ENCODE results near the gene SP5. TPM values are rescaled to one million over a fixed set of nuclear protein-coding genes. Genes with fewer than 3 reads are reported as not detected.

The SP5 gene
- total RNA-seq, 1 donor from 2014 or later: 0.11 TPM

DNA sequence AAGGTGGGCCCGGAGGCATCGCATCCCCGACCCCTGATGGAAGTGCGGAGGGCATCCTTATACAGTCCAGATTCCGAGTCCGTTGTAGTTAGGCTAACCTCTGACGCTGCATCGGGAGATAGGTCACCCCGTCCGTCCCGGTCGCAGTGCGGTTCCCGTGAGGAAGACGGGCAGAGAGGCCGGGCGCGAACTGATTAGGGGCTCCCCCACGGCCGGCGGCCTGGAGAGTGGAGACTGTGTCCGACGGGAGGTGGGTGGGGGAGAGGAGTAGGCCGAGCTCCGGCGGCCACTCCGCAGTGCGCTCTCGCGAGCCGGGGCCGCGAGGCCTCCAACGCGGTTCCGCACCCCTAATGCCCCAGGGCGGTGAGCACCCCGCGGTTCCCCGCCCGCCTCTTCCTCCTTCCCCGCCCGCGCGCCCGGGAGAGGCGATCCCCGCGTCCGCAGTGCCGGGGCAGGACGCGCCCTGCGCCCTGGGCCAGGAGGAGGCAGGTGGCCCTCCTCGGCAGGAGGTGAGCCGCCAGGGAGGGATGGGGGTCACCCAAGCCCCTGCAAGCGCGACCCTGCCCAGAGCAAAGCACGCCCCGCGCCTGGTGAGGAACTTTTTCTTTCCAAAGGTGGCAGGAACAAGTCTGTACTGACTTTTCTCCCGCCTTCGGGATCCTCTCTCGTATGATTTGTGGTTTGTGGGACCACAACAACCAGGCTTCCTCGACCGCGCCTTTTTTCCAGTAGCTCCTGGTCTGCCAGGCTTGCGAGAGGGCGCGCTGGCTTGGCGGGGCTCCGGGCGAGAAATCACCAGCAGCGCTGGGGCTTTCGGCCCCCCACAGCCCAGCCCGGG, 1.4 kb upstream of the SP5 start:
- DNase-seq (ENCODE audit: low read depth): no peak
- peaks cover 77% of the 10 kb centered on the region for H3K27me3 Mint-ChIP-seq (ENCODE audit: low read depth, unreplicated experiment)
- H3K36me3 Mint-ChIP-seq (ENCODE audit: low read depth, unreplicated experiment): peaks cover 2% of the 10 kb centered on the region
- no peak overlapping the region for H3K27ac Mint-ChIP-seq (ENCODE audit: unreplicated experiment)
- H3K4me2 ChIP-seq (ENCODE audit: low read length): peak overlapping the region; percentile 87
- FAIRE-seq: no peak
- H3K27ac ChIP-seq (ENCODE audit: low read depth, low read length): no peak overlapping the region
- TF ChIP-seq, protein P1, sequence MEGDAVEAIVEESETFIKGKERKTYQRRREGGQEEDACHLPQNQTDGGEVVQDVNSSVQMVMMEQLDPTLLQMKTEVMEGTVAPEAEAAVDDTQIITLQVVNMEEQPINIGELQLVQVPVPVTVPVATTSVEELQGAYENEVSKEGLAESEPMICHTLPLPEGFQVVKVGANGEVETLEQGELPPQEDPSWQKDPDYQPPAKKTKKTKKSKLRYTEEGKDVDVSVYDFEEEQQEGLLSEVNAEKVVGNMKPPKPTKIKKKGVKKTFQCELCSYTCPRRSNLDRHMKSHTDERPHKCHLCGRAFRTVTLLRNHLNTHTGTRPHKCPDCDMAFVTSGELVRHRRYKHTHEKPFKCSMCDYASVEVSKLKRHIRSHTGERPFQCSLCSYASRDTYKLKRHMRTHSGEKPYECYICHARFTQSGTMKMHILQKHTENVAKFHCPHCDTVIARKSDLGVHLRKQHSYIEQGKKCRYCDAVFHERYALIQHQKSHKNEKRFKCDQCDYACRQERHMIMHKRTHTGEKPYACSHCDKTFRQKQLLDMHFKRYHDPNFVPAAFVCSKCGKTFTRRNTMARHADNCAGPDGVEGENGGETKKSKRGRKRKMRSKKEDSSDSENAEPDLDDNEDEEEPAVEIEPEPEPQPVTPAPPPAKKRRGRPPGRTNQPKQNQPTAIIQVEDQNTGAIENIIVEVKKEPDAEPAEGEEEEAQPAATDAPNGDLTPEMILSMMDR (IDR thresholded peaks at IDR 0.05; ENCODE audit: insufficient read depth, low read depth, low read length): no peak
- TF ChIP-seq EZH2 (IDR thresholded peaks at IDR 0.05; ENCODE audit: insufficient read depth, low read length): peak; percentile 66
- peaks cover 6% of the 10 kb centered on the region for H3K9me3 Mint-ChIP-seq (ENCODE audit: unreplicated experiment)
- no peak overlapping the region for H3K9ac ChIP-seq (ENCODE audit: low read length)
- H3K4me1 ChIP-seq (ENCODE audit: insufficient read depth, low read length): peaks cover 12% of the 10 kb centered on the region
- peaks cover 4% of the 10 kb centered on the region for H3K9me3 ChIP-seq (ENCODE audit: insufficient read depth, low read depth, low read length)
- peak overlapping the region; percentile 41 for H2AFZ ChIP-seq (ENCODE audit: low read depth, low read length)
- H3K36me3 ChIP-seq (ENCODE audit: insufficient read depth, low read length): no peaks in the 10 kb centered on the region
- no peaks in the 10 kb centered on the region for H4K20me1 ChIP-seq (ENCODE audit: insufficient read depth, low read length)
- H3K4me3 Mint-ChIP-seq (ENCODE audit: unreplicated experiment): no peak overlapping the region
- no peaks in the 10 kb centered on the region for H3K79me2 ChIP-seq (ENCODE audit: insufficient read depth, low read length)
- H3K27me3 ChIP-seq (ENCODE audit: insufficient read depth, low read length): peaks cover 85% of the 10 kb centered on the region
- H3K4me3 ChIP-seq (ENCODE audit: insufficient read depth, low read depth, low read length): peak overlapping the region; percentile 58
- H3K4me1 Mint-ChIP-seq (ENCODE audit: low read depth, unreplicated experiment): peaks cover 9% of the 10 kb centered on the region

DNA sequence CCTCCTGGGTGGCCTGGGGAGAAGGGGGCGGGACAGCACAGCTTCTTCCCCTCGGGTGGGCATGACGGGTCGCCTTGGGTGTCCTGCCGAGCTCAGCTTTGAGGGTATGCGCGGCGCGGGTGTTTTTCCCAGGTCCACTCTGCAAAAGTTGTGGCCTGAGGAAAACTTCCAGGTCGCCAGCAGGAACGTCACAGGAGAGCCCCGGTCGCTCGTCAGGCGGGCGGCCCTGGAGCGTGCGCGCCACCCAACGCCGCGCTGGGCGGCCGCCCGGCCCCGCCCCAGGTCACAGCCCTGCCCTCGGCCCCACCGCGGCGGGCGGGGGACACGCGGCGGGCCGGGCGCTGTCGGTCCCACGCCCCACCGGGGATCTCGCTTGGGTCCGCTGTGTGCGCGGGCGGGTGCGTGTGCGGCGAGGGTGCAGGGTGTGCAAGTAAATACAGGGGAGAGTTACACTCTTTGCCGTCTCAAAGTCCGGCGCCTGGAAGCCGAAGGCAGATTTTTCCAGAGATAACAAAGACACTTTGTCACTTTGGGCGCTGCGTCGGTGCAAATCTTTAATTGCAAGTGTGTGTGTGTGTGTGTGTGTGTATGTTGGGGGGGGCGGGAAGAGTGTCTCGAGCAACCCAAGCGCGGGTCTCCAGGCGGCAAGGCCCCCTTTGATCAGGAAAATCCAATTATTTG, 616 bp upstream of the SP5 start:
- Mint-ChIP-seq H3K9me3 (ENCODE audit: unreplicated experiment) (peaks cover 6% of the 10 kb centered on the region), H3K36me3 (ENCODE audit: low read depth, unreplicated experiment) (peaks cover 2% of the 10 kb centered on the region), H3K4me1 (ENCODE audit: low read depth, unreplicated experiment) (peaks cover 9% of the 10 kb centered on the region), H3K4me3 (ENCODE audit: unreplicated experiment) (peak overlapping the region; percentile 78), H3K27me3 (ENCODE audit: low read depth, unreplicated experiment) (peaks cover 76% of the 10 kb centered on the region), H3K27ac (ENCODE audit: unreplicated experiment) (peak overlapping the region; percentile 67)
- no peaks in the 10 kb centered on the region for H3K79me2 ChIP-seq (ENCODE audit: insufficient read depth, low read length)
- H3K4me3 ChIP-seq (ENCODE audit: insufficient read depth, low read depth, low read length): peak overlapping the region; percentile 58
- FAIRE-seq: no peak
- H2AFZ ChIP-seq (ENCODE audit: low read depth, low read length): peak overlapping the region; percentile 60
- H3K27ac ChIP-seq (ENCODE audit: low read depth, low read length): no peak overlapping the region
- peaks cover 4% of the 10 kb centered on the region for H3K9me3 ChIP-seq (ENCODE audit: insufficient read depth, low read depth, low read length)
- peaks cover 12% of the 10 kb centered on the region for H3K4me1 ChIP-seq (ENCODE audit: insufficient read depth, low read length)
- H3K4me2 ChIP-seq (ENCODE audit: low read length): peak overlapping the region; percentile 87
- peaks cover 85% of the 10 kb centered on the region for H3K27me3 ChIP-seq (ENCODE audit: insufficient read depth, low read length)
- no peaks in the 10 kb centered on the region for H4K20me1 ChIP-seq (ENCODE audit: insufficient read depth, low read length)
- no peak for TF ChIP-seq EZH2 (IDR thresholded peaks at IDR 0.05; ENCODE audit: insufficient read depth, low read length)
- TF ChIP-seq, protein P1 (IDR thresholded peaks at IDR 0.05; ENCODE audit: insufficient read depth, low read depth, low read length): no peak
- H3K9ac ChIP-seq (ENCODE audit: low read length): no peak overlapping the region
- DNase-seq (ENCODE audit: low read depth): no peak
- H3K36me3 ChIP-seq (ENCODE audit: insufficient read depth, low read length): no peaks in the 10 kb centered on the region
